ENCODE measurements around the gene MARCHF5. TPM values are rescaled to one million over a fixed set of nuclear protein-coding genes. Genes with fewer than 3 reads are reported as not detected.

Gene MARCHF5
- total and polyA plus RNA-seq, 2 of the 4 experiments (the other 2 are of a cell fraction), result 14.9 to 30.0 TPM

DNA sequence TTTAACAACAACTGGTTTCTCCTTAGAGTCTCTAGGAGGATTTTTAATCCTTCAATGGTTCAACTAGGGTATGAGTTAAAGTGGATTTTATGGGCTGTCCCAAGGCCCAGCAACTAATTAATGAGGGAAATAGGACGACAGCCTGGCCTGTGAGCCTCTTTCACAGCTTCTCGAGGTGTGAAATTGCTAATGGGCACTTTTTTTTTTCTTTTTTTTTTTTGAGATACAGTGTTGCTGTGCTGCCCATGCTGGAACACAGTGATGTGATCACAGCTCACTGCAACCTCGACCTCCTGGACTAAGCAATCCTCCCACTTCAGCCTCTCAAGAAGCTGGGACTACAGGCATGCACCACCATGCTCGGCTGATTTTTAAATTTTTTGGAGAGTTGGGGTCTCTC lies 87.0 kb downstream of the MARCHF5 start:
- H2AFZ ChIP-seq (replicated peaks; ENCODE audit: low read length, poor library complexity), result no peak overlapping the region
- H3K9ac ChIP-seq (ENCODE audit: low read depth, low read length), result no peak overlapping the region
- no peak overlapping the region for H3K4ac ChIP-seq (ENCODE audit: low read depth, low read length)
- BruUV-seq (replicated peaks), result no TSS peak
- no peak overlapping the region for H3K27ac ChIP-seq (ENCODE audit: insufficient read depth, low read length)
- H2BK5ac ChIP-seq (ENCODE audit: low read depth, low read length, poor library complexity, severe bottlenecking), result no peak overlapping the region
- no peak overlapping the region for H3K4me3 ChIP-seq (ENCODE audit: insufficient read depth, low read depth, low read length)
- H4K20me1 ChIP-seq (ENCODE audit: insufficient read depth, low read length), result no peaks in the 10 kb centered on the region
- POLR2A ChIA-PET (ENCODE audit: unreplicated experiment), result no interaction called here
- H3K9me3 ChIP-seq (ENCODE audit: control insufficient read depth, insufficient read depth, low read length), result no peaks in the 10 kb centered on the region
- H3K14ac ChIP-seq (replicated peaks; ENCODE audit: low read depth, low read length), result no peak overlapping the region
- DNase-seq, result no peak
- H3K23ac ChIP-seq (ENCODE audit: low read depth, low read length), result no peak overlapping the region
- dilution Hi-C loops (cut with HindIII; ENCODE audit: low sequenced_read_pairs, unreplicated experiment) (no loop called here), intact Hi-C loops (cut with micrococcal nuclease) (no loop called here), in situ Hi-C loops (cut with MboI; ENCODE audit: low sequenced_read_pairs) (no loop called here)
- no peaks in the 10 kb centered on the region for H3K9me1 ChIP-seq (ENCODE audit: insufficient read depth, low read length)
- no peak overlapping the region for H3K56ac ChIP-seq (ENCODE audit: extremely low read depth, insufficient read depth, low read length)
- no peak overlapping the region for H4K91ac ChIP-seq (ENCODE audit: insufficient read depth, low read depth, low read length)
- H2AK9ac ChIP-seq (replicated peaks; ENCODE audit: low read depth, low read length, poor library complexity), result no peak overlapping the region
- WGBS, 2 experiments (ENCODE audit: extremely low coverage in 2 of 2, insufficient read length in 1 of 2), result 17% methylated on average over 1 of the region's 4 CpGs; no CpG with 5 or more reads in 1 of the 2 experiments
- H3K4me1 ChIP-seq (ENCODE audit: control insufficient read depth, insufficient read depth, low read length), result no peaks in the 10 kb centered on the region
- no peak overlapping the region for H2BK15ac ChIP-seq (ENCODE audit: low read depth, low read length)
- H3K79me1 ChIP-seq (ENCODE audit: low read depth in 1 of 2, low read length in 2 of 2), result no peaks in the 10 kb centered on the region
- H3K27me3 ChIP-seq (ENCODE audit: control insufficient read depth, insufficient read depth, low read length), result peaks cover 16% of the 10 kb centered on the region
- no peak for ATAC-seq (ENCODE audit: low read depth)
- no peak overlapping the region for H2BK120ac ChIP-seq (ENCODE audit: low read depth, low read length)
- TF ChIP-seq RFX5 (IDR thresholded peaks at IDR 0.05; ENCODE audit: low read depth, low read length) (no peak), POLR2A (IDR thresholded peaks at IDR 0.05; ENCODE audit: low read depth, low read length) (no peak), CHD1 (IDR thresholded peaks at IDR 0.05; ENCODE audit: low read depth, low read length) (no peak), MAZ (IDR thresholded peaks at IDR 0.05; ENCODE audit: borderline replicate concordance, low read depth, low read length) (no peak), NFE2L2 (IDR thresholded peaks at IDR 0.05; ENCODE audit: low read depth, low read length) (no peak), RCOR1 (IDR thresholded peaks at IDR 0.05; ENCODE audit: insufficient replicate concordance, low read length) (no peak), SMC3 (IDR thresholded peaks at IDR 0.05; ENCODE audit: low read depth, low read length) (no peak), CEBPB (IDR thresholded peaks at IDR 0.05; ENCODE audit: low read depth, low read length) (no peak), BHLHE40 (IDR thresholded peaks at IDR 0.05; ENCODE audit: low read depth, low read length) (no peak), RAD21 (IDR thresholded peaks at IDR 0.05; ENCODE audit: low read length) (no peak), MXI1 (IDR thresholded peaks at IDR 0.05; ENCODE audit: borderline replicate concordance, low read depth, low read length) (no peak)
- TF ChIP-seq, protein P1, sequence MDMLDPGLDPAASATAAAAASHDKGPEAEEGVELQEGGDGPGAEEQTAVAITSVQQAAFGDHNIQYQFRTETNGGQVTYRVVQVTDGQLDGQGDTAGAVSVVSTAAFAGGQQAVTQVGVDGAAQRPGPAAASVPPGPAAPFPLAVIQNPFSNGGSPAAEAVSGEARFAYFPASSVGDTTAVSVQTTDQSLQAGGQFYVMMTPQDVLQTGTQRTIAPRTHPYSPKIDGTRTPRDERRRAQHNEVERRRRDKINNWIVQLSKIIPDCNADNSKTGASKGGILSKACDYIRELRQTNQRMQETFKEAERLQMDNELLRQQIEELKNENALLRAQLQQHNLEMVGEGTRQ (IDR thresholded peaks at IDR 0.05; ENCODE audit: low read depth, low read length), result no peak
- TF ChIP-seq, protein P2, sequence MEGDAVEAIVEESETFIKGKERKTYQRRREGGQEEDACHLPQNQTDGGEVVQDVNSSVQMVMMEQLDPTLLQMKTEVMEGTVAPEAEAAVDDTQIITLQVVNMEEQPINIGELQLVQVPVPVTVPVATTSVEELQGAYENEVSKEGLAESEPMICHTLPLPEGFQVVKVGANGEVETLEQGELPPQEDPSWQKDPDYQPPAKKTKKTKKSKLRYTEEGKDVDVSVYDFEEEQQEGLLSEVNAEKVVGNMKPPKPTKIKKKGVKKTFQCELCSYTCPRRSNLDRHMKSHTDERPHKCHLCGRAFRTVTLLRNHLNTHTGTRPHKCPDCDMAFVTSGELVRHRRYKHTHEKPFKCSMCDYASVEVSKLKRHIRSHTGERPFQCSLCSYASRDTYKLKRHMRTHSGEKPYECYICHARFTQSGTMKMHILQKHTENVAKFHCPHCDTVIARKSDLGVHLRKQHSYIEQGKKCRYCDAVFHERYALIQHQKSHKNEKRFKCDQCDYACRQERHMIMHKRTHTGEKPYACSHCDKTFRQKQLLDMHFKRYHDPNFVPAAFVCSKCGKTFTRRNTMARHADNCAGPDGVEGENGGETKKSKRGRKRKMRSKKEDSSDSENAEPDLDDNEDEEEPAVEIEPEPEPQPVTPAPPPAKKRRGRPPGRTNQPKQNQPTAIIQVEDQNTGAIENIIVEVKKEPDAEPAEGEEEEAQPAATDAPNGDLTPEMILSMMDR (conservative IDR thresholded peaks at IDR 0.05; ENCODE audit: low read depth, low read length), result no peak
- no peak overlapping the region for H2AK5ac ChIP-seq (ENCODE audit: low read depth, low read length)
- no peak overlapping the region for H3K18ac ChIP-seq (ENCODE audit: low read depth, low read length)
- no peak overlapping the region for H3K4me2 ChIP-seq (ENCODE audit: low read depth, low read length)
- CTCF ChIA-PET, result no interaction called here
- no peak overlapping the region for H4K8ac ChIP-seq (ENCODE audit: low read depth in 2 of 2, low read length in 2 of 2)
- no peaks in the 10 kb centered on the region for H3K36me3 ChIP-seq (ENCODE audit: control insufficient read depth, insufficient read depth, low read length)
- no peak overlapping the region for H4K5ac ChIP-seq (ENCODE audit: low read depth, low read length)
- H2BK20ac ChIP-seq (ENCODE audit: low read depth, low read length), result no peak overlapping the region
